Measurements from ENCODE around the gene UBQLN4.

GRCh38 chr1:156062189-156062588 is 8.6 kb upstream of the UBQLN4 start:
- no peak for TF ChIP-seq CTCF (IDR thresholded peaks at IDR 0.05)
- TF ChIP-seq POLR2A (IDR thresholded peaks at IDR 0.05), result no peak
